AG04449 (cell line): Measurements from ENCODE around the gene FICD.

Source experiments
- CTCF ChIA-PET: fragments of 350-600 bp; formaldehyde crosslinking; extraction: SDS; loops from one replicate; lab custom pipeline; 2021; ENCODE audit warnings: antibody characterized with exemption; lab: Yijun Ruan, JAX
- POLR2A ChIA-PET: fragments of 400-600, 350-600 bp; formaldehyde crosslinking; extraction: SDS; loops from one replicate; lab custom pipeline; 2020; ENCODE audit warnings: antibody characterized with exemption, inconsistent platforms; lab: Yijun Ruan, JAX
- DNase-seq: peaks from one replicate; pipeline ENCODE4 v3.0.0-alpha.2; 2010; ENCODE audit warnings: low read depth, low spot score
- H3K4me3 ChIP-seq: 2 replicates; pipeline ENCODE4 v1.5.1; 2011; ENCODE audit warnings: low read depth, mild to moderate bottlenecking, control low read depth, low read length
- TF ChIP-seq, protein P1 (sequence below): IDR thresholded peaks from one replicate; pipeline ENCODE4 v1.5.1; 2011; ENCODE audit warnings: mild to moderate bottlenecking, moderate library complexity, low read length, control low read depth, inconsistent platforms; ENCODE audit not compliant: insufficient read depth; ENCODE audit errors: missing control alignments

The FICD gene

DNA sequence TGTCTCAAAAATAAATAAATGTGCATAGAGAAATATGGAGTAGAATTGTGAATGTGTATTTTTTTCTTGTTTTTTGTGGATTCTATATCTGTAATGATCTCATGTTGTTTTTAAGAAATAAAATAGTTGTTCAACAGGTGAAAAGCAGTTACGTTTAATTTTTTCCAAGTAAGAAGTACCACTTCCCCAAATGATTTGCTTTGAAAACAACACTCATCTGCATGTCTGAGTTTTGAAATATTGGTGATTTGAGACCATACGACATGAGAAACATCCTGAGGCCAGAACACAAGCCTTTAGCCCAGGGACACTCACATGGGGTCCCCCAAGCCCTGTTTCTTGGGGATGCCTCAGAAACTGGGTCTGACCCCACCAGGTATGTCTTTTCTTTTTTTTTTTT, 4.2 kb upstream of the FICD start:
- ChIA-PET POLR2A (no interaction called here), CTCF (interaction anchor here (0.8 kb wide), 1 partner anchor 842 kb away, joined by 3 read pairs; no protein-coding TSS in a partner anchor)
- no peak for DNase-seq
- TF ChIP-seq, protein P1, sequence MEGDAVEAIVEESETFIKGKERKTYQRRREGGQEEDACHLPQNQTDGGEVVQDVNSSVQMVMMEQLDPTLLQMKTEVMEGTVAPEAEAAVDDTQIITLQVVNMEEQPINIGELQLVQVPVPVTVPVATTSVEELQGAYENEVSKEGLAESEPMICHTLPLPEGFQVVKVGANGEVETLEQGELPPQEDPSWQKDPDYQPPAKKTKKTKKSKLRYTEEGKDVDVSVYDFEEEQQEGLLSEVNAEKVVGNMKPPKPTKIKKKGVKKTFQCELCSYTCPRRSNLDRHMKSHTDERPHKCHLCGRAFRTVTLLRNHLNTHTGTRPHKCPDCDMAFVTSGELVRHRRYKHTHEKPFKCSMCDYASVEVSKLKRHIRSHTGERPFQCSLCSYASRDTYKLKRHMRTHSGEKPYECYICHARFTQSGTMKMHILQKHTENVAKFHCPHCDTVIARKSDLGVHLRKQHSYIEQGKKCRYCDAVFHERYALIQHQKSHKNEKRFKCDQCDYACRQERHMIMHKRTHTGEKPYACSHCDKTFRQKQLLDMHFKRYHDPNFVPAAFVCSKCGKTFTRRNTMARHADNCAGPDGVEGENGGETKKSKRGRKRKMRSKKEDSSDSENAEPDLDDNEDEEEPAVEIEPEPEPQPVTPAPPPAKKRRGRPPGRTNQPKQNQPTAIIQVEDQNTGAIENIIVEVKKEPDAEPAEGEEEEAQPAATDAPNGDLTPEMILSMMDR = no peak
- no peak overlapping the region for H3K4me3 ChIP-seq

DNA sequence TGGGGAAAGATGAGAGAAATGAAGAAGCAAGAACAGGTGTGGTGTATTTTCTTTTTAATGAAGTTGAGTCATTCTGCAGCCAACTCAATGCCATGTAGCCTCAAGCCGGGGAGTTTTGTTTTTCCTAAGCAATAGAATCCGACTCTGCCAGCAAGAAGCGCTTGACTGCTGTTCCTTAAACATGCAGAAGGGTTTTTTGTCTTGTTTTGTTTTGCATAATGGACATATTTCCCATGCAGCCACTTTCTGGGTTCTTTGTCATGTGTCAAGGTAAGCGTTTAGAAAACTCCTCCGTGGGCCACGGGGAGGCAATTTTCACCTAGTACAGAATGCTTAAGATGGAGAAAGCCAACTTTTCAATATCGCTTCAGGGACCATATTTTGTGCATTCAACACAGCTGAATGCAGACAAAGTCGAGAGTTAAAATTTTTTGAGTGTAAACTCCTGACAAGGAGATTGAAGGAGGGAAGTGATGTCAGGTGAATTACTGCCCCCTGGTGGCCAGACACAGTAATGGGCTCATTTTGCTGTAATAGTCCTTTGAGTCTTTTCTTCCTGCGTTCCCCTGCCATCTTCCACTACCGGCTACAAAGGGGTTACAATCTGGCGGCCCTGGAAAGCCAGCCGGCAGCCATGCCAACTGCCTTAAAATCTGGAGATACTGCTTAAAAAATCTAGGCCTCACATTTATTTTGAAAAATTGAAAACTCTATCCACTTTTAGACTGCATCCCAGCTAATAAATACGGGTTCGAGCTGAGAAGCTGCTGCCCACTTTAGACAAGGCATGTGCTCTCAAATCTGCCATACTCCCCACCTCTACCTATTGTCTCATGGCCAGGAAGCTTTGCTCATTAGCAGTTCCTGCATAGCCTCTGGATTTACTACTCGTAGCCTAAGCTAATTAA, 3.2 kb upstream of the FICD start:
- TF ChIP-seq, protein P1 = peak; percentile 75
- POLR2A ChIA-PET = no interaction called here

DNA sequence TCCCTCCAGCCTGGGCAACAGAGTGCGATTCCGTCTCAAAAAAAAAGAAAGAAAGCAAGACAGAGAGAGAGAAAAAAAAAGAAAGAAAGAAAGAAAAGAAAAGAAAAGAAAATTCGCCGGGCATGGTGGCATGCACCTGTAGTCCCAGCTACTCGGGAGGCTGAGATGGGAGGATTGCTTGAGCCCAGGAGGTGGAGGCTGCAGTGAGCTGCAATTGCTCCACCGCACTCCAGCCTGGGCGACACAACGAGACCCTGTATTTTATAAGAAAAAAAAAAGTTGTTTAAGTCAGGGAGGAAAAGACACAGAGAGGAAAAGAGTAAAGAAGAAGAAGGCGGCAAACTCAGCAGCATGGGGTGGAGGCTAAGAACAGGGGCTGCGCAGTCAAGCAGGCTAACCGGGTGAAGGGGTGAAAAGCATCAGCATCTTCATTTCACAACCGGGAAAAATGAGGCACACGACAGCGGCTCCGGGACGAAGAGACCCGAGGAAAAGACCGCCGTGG, 557 bp upstream of the FICD start:
- TF ChIP-seq, protein P1 = no peak
- ChIA-PET CTCF (interaction anchor here (1.0 kb wide), 1 partner anchor 23 kb away, joined by 3 read pairs; no protein-coding TSS in a partner anchor), POLR2A (no interaction called here)
- no peak for DNase-seq
- peak overlapping the region; percentile 51 for H3K4me3 ChIP-seq

More for the DNA sequence above, 3.2 kb upstream of the FICD start:
- H3K4me3 ChIP-seq = no peak overlapping the region
- CTCF ChIA-PET = interaction anchor here (0.7 to 2.8 kb wide), 23 partner anchors 10 to 841 kb away, joined by 3 to 20 read pairs (median 5); no protein-coding TSS in a partner anchor
- peak; percentile 10 for DNase-seq

DNA sequence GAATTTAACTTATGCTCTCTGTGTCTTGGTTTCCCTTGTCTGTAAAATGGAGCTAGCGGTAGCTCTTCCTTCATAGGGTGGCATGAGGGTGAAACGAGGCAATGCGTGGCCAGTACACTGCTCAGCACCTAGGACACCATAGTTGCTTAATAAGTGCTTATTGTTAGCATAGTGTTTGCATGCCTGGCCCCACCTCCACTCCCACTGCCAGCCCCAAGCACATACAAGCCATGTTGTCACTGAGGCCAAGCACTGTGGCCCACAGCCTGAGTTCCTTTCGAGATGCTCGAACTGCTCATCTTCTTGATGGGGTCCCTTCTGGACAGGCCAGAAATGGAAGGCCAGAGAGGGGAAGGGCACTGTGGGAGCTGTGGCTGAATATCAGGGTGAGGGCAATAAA, 839 bp downstream of the FICD start:
- CTCF ChIA-PET = interaction anchor here (0.9 to 2.4 kb wide), 2 partner anchors 101 to 102 kb away, joined by 3 to 9 read pairs; no protein-coding TSS in a partner anchor
- TF ChIP-seq, protein P1 = no peak
- peak overlapping the region; percentile 82 for H3K4me3 ChIP-seq
- POLR2A ChIA-PET = interaction anchor here (0.5 kb wide), 1 partner anchor 1030 kb away, joined by 3 read pairs; no protein-coding TSS in a partner anchor
- no peak for DNase-seq

DNA sequence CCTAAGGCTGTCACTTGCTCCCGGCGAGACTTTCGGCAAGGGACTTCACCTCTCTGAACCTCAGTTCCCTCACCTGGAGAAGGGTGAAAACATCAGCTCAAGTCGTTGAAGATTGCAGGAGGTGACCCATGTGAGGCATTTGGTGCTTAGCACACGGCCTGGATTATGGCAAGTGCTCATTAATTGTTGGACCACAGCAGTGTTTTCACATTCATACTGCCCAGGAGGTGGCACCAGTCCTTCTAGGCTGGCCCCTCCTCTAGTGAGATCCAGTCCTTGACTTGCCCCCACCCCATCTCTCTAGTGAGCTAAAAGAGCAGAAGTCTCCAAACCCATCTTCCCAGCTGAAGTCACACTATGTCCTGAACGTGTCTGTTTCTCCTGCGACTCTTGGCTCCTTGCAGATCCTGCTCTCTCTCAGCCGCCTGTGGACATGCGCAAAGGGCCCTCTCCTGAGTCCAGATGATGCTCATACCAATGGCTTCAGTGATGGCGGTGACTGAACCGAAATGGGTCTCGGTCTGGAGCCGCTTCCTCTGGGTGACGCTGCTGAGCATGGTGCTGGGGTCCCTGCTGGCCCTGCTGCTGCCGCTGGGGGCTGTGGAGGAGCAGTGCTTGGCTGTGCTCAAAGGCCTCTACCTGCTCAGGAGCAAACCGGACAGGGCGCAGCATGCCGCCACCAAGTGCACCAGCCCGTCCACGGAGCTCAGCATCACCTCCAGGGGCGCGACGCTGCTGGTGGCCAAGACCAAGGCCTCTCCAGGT, 1.6 kb downstream of the FICD start:
- ChIA-PET CTCF (interaction anchor here (2.4 kb wide), 1 partner anchor 101 kb away, joined by 9 read pairs; no protein-coding TSS in a partner anchor), POLR2A (no interaction called here)
- TF ChIP-seq, protein P1 = peak; percentile 3
- peak overlapping the region; percentile 82; the same call in 1 of the 2 replicates for H3K4me3 ChIP-seq
- no peak for DNase-seq
